Measurements from ENCODE around the gene HOXD9. TPM values are rescaled to one million over a fixed set of nuclear protein-coding genes. Genes with fewer than 3 reads are reported as not detected.

Gene HOXD9
- total and polyA plus RNA-seq, 10 donors: 1.1 to 4.0 (median 2.6) TPM

DNA sequence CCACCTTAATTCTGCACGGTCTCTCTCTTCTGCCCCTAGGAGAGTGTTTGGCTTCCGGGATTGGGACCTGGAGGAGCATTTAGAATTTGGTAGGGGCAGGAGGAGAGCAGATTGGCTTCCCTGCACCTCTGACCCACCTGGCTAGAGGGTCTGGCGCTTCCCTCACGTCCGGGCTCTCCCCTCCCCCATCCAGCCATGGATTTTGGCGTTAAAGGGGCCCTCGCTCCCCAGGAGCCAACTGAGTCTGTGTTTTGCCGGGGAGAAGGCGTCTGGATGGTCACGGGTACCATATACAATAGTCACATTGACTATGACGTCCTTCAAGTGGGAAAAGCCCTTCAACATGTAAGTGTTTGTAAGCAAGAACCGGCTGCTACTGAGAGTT lies 41.1 kb downstream of the HOXD9 start:
- H3K4me1 ChIP-seq: peaks cover 0 to 30% (median 9%) of the 10 kb centered on the region in 6 donors
- H3K36me3 ChIP-seq: no peaks in the 10 kb centered on the region
- no peak for DNase-seq
- H3K27ac ChIP-seq: no peak overlapping the region
- no peak overlapping the region for H3K4me3 ChIP-seq
- TF ChIP-seq, protein P1, sequence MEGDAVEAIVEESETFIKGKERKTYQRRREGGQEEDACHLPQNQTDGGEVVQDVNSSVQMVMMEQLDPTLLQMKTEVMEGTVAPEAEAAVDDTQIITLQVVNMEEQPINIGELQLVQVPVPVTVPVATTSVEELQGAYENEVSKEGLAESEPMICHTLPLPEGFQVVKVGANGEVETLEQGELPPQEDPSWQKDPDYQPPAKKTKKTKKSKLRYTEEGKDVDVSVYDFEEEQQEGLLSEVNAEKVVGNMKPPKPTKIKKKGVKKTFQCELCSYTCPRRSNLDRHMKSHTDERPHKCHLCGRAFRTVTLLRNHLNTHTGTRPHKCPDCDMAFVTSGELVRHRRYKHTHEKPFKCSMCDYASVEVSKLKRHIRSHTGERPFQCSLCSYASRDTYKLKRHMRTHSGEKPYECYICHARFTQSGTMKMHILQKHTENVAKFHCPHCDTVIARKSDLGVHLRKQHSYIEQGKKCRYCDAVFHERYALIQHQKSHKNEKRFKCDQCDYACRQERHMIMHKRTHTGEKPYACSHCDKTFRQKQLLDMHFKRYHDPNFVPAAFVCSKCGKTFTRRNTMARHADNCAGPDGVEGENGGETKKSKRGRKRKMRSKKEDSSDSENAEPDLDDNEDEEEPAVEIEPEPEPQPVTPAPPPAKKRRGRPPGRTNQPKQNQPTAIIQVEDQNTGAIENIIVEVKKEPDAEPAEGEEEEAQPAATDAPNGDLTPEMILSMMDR (IDR thresholded peaks at IDR 0.05 in 8 of 11, conservative IDR thresholded peaks at IDR 0.05 in 3 of 11): no peak
- TF ChIP-seq POLR2AphosphoS5 (IDR thresholded peaks at IDR 0.05): no peak
- TF ChIP-seq POLR2A (IDR thresholded peaks at IDR 0.05): no peak
- H3K27me3 ChIP-seq (replicated peaks in 1 of 7): peaks cover 14 to 100% (median 84%) of the 10 kb centered on the region in 7 donors
- H3K9me3 ChIP-seq: peaks cover 0 to 4% (median 0%) of the 10 kb centered on the region in 8 donors
- WGBS, 5 donors: 17 to 32% (median 24%) methylated on average over 9 to 12 of the region's 12 CpGs
- intact Hi-C loops (cut with DNase I; ENCODE audit: low total_unique reads): no loop called here

DNA sequence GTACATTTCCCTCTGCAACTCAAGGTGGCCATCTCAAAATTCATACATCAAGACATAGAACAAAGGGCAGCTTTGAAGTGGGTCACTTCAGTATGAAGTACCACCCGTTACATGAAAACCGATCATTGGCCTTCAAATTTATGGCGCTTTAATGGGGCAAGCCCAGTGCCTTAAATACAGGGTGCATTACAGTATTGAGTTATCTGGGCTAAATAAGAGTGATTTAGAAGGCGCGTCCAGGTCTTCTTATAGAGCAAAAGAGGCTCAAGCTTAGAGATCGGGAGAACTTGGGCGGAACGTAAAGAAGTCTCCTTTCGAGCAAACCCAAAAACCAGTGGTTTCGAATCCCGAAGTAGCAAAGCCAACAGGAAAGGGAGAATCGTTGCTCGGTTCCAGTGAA lies 41.7 kb downstream of the HOXD9 start:
- 23 to 35% (median 29%) methylated on average over 13 of the region's 13 CpGs for WGBS, 5 donors
- Histone ChIP-seq H3K4me1 (peaks cover 0 to 25% (median 8%) of the 10 kb centered on the region in 6 donors), H3K27ac (no peak overlapping the region), H3K9me3 (peaks cover 0 to 4% (median 0%) of the 10 kb centered on the region in 8 donors), H3K4me3 (no peak overlapping the region), H3K36me3 (no peaks in the 10 kb centered on the region), H3K27me3 (replicated peaks in 1 of 7) (peaks cover 14 to 100% (median 78%) of the 10 kb centered on the region in 7 donors)
- intact Hi-C loops (cut with DNase I; ENCODE audit: low total_unique reads): no loop called here
- no peak for DNase-seq
- TF ChIP-seq POLR2AphosphoS5 (IDR thresholded peaks at IDR 0.05): no peak
- TF ChIP-seq, protein P1 (IDR thresholded peaks at IDR 0.05 in 8 of 11, conservative IDR thresholded peaks at IDR 0.05 in 3 of 11): no peak
- no peak for TF ChIP-seq POLR2A (IDR thresholded peaks at IDR 0.05)

DNA sequence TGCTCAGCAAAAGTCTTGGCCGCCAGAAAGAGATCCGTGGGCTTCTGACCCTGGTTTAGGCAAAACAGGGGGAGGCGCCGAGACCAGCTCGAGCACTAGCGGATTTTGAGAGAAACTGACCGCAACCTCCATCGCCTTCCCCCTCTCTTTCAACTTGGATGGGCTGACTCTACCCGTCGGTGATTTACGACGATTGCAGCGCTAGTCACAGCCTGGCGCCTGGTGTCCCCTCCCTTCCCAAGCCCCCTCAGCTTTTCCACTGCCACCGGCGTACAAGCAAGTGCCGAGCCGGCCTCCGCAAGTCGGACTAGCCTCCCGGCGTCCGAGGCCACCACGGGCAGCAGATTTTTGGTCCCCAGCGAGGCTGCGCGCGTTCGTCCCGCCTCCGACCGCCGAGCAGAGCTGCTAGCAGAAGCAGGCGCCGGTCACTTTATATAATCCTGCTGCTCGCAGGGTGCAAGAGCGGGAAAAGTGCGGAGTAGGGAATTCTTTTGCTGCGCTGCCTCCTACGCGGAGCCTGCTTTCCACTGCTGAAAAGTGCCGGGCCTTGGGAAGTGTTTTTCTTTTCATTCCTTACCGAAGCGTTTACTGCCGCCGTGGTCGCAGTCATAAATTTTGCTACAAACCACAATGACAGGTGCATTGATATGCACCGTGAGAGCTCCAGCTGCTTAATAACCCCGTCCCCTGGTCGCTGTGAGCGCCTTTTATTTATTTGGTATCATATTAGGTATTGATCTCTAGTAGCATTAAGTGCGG lies 42.3 kb downstream of the HOXD9 start:
- Histone ChIP-seq H3K4me3 (no peak overlapping the region), H3K27me3 (replicated peaks in 1 of 7) (peaks cover 14 to 100% (median 72%) of the 10 kb centered on the region in 7 donors), H3K9me3 (peaks cover 0 to 4% (median 0%) of the 10 kb centered on the region in 8 donors), H3K36me3 (no peaks in the 10 kb centered on the region), H3K4me1 (peaks cover 0 to 19% (median 6%) of the 10 kb centered on the region in 6 donors), H3K27ac (no peak overlapping the region)
- intact Hi-C loops (cut with DNase I; ENCODE audit: low total_unique reads): no loop called here
- 16 to 33% (median 18%) methylated on average over 42 to 52 of the region's 52 CpGs for WGBS, 5 donors
- DNase-seq: no peak
- TF ChIP-seq POLR2AphosphoS5 (IDR thresholded peaks at IDR 0.05) (peak in 1 of 3 donors; percentile 14), POLR2A (IDR thresholded peaks at IDR 0.05) (no peak)

DNA sequence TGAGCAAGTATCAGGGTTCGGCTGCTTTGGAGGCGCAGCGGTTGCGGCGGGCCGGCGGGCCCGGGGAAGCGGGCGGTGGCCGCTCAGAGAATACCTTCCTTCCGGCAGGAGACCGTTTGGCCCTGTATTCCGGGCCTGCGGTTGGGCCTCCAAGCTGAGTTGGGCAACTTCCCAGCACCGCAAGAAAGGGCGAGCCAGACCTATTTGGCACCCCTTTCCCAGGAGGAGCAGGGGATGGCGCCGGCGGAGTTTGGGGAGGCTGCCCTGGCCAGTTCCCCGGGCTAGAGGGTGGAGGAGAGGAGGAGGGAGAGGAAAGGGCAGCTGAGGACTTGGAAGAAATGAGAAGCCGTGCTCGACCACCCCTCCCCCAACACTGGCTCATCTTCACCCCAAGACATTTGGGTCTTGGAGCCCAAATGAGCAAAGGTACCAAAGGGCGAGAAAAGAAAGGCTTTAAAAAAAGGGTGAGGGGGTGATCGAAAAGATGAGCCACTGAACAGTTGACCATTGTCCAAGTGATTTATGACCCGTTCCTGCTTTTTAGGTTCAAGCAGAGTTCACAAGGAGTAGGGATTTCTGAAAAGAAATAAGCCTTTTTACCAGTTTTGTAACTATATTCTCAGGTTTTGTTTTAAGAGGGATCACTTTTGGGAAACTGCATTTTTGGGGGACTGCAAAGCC lies 43.0 kb downstream of the HOXD9 start:
- Histone ChIP-seq H3K4me1 (peaks cover 0 to 12% (median 3%) of the 10 kb centered on the region in 6 donors), H3K9me3 (peaks cover 0 to 4% (median 0%) of the 10 kb centered on the region in 8 donors), H3K4me3 (no peak overlapping the region), H3K36me3 (no peaks in the 10 kb centered on the region), H3K27me3 (replicated peaks in 1 of 7) (peaks cover 8 to 100% (median 65%) of the 10 kb centered on the region in 7 donors), H3K27ac (no peak overlapping the region)
- intact Hi-C loops (cut with DNase I; ENCODE audit: low total_unique reads): no loop called here
- no peak for TF ChIP-seq POLR2A (IDR thresholded peaks at IDR 0.05)
- TF ChIP-seq, protein P1 (IDR thresholded peaks at IDR 0.05 in 8 of 11, conservative IDR thresholded peaks at IDR 0.05 in 3 of 11): no peak
- TF ChIP-seq POLR2AphosphoS5 (IDR thresholded peaks at IDR 0.05): no peak
- DNase-seq: no peak
- WGBS, 5 donors: 13 to 37% (median 22%) methylated on average over 21 to 26 of the region's 26 CpGs

Data from spleen (tissue), 11 donors.